Neural cell (in vitro differentiated cells): ENCODE data around the gene PDC. TPM values are rescaled to one million over a fixed set of nuclear protein-coding genes. Genes with fewer than 3 reads are reported as not detected.
A peak's percentile ranks its signal among the peaks of the same experiment; 100 is the strongest.
"Not testable (repeated sequence)": the region's sequence is repeated elsewhere in the genome, so short reads cannot be mapped to it uniquely, and the experiment has no call there.

Experiments
- H2AFZ ChIP-seq: fragments of 200-600, 300-800 bp; sonication (generic), shearing (Covaris generic); 2 replicates; pipeline ENCODE4 v1.6.0; 2014; ENCODE audit warnings: low read depth, mild to moderate bottlenecking, antibody characterized with exemption, low read length, moderate library complexity
- H3F3A ChIP-seq: fragments of 200-600 bp; shearing (Covaris generic); 2 replicates; pipeline ENCODE4 v1.6.1; 2016; ENCODE audit warnings: mild to moderate bottlenecking, moderate library complexity, mixed read lengths, antibody characterized with exemption, low read length; ENCODE audit not compliant: insufficient read depth, poor library complexity, severe bottlenecking
- H3K27ac ChIP-seq: fragments of 200-600, 300-800 bp; sonication (generic), shearing (Covaris generic); 2 replicates; pipeline ENCODE4 v1.5.1; 2014; ENCODE audit warnings: mild to moderate bottlenecking, low read length, moderate library complexity
- H3K27me3 ChIP-seq: fragments of 300-800, 200-600 bp; sonication (generic), shearing (Covaris generic); 2 replicates; pipeline ENCODE4 v1.6.0; 2014; ENCODE audit warnings: mild to moderate bottlenecking, low read depth, low read length, moderate library complexity; ENCODE audit not compliant: insufficient read depth
- H3K36me3 ChIP-seq: fragments of 300-800, 200-600 bp; sonication (generic), shearing (Covaris generic); 2 replicates; pipeline ENCODE4 v1.5.1; 2014; ENCODE audit warnings: mild to moderate bottlenecking, antibody characterized with exemption, low read length, moderate library complexity; ENCODE audit not compliant: insufficient read depth
- H3K4me2 ChIP-seq: fragments of 300-800, 200-600 bp; sonication (generic), shearing (Covaris generic); 2 replicates; pipeline ENCODE4 v1.6.0; 2014; ENCODE audit warnings: mild to moderate bottlenecking, low read length
- H3K4me3 ChIP-seq: fragments of 300-800, 200-600 bp; sonication (generic), shearing (Covaris generic); 2 replicates; pipeline ENCODE4 v1.5.1; 2014; ENCODE audit warnings: mild to moderate bottlenecking, low read length, moderate library complexity
- H3K79me2 ChIP-seq: fragments of 200-600 bp; shearing (Covaris generic); replicated peaks from 2 replicates; pipeline ENCODE4 v1.6.0; 2014; ENCODE audit warnings: mild to moderate bottlenecking, low read length, moderate library complexity; ENCODE audit not compliant: insufficient read depth
- H3K9ac ChIP-seq: fragments of 300-800, 200-600 bp; sonication (generic), shearing (Covaris generic); 2 replicates; pipeline ENCODE4 v1.6.1; 2016; ENCODE audit warnings: mild to moderate bottlenecking, low read length, mixed read lengths
- H3K9me2 ChIP-seq: fragments of 200-600 bp; shearing (Covaris generic); 2 replicates; pipeline ENCODE4 v1.6.1; 2016; ENCODE audit warnings: mild to moderate bottlenecking, low read length, mixed read lengths; ENCODE audit not compliant: insufficient read depth
- H3K9me3 ChIP-seq: fragments of 200-600, 300-800 bp; sonication (generic), shearing (Covaris generic); 2 replicates; pipeline ENCODE4 v1.6.1; 2016; ENCODE audit warnings: mild to moderate bottlenecking, mixed run types, low read length, moderate library complexity, mixed read lengths
- H4K20me1 ChIP-seq: fragments of 200-600 bp; shearing (Covaris generic); 2 replicates; pipeline ENCODE4 v1.6.1; 2016; ENCODE audit warnings: mild to moderate bottlenecking, mixed run types; ENCODE audit not compliant: insufficient read depth
- CTCF ChIP-seq: fragments of 450-650 bp; IDR thresholded peaks from 2 replicates; pipeline ENCODE4 v1.5.1; 2014; ENCODE audit warnings: antibody characterized with exemption, mild to moderate bottlenecking, moderate library complexity; ENCODE audit not compliant: poor library complexity, severe bottlenecking
- EP300 ChIP-seq: fragments of 450-650 bp; conservative IDR thresholded peaks from 2 replicates; pipeline ENCODE4 v1.6.1; 2014; ENCODE audit warnings: antibody characterized with exemption, mild to moderate bottlenecking, moderate library complexity; ENCODE audit not compliant: poor library complexity, severe bottlenecking
- EZH2 ChIP-seq: fragments of 200-600, 300-800 bp; shearing (Covaris generic), sonication (generic); IDR thresholded peaks from 2 replicates; pipeline ENCODE4 v1.6.1; 2014; ENCODE audit warnings: antibody characterized with exemption, low read length, borderline replicate concordance, mild to moderate bottlenecking; ENCODE audit not compliant: insufficient read depth, poor library complexity, severe bottlenecking
- MXI1 ChIP-seq: fragments of 450-650 bp; conservative IDR thresholded peaks from 2 replicates; pipeline ENCODE4 v1.6.1; 2014; ENCODE audit warnings: antibody characterized with exemption, mild to moderate bottlenecking; ENCODE audit not compliant: poor library complexity, severe bottlenecking
- POLR2AphosphoS5 ChIP-seq: IDR thresholded peaks from 2 replicates; pipeline ENCODE4 v1.6.1; 2012
- RAD21 ChIP-seq: fragments of 450-650 bp; conservative IDR thresholded peaks from 2 replicates; pipeline ENCODE4 v1.6.1; 2014; ENCODE audit warnings: antibody characterized with exemption, mild to moderate bottlenecking, moderate library complexity
- REST ChIP-seq: IDR thresholded peaks from 2 replicates; pipeline ENCODE4 v1.6.1; 2012; ENCODE audit warnings: borderline replicate concordance
- SMC3 ChIP-seq: fragments of 450-650 bp; conservative IDR thresholded peaks from 2 replicates; pipeline ENCODE4 v1.6.1; 2014; ENCODE audit warnings: antibody characterized with exemption, mild to moderate bottlenecking, moderate library complexity; ENCODE audit not compliant: poor library complexity
- TAF1 ChIP-seq: IDR thresholded peaks from 2 replicates; pipeline ENCODE4 v1.6.1; 2012; ENCODE audit warnings: low read depth
- polyA plus RNA-seq: library from polyadenylated mRNA; depleted of rRNA; stranded (reverse); fragments of >200 nt; gene quantifications from 2 replicates; pipeline ENCODE4 v1.2.3, GENCODE V29; 2014

PDC gene
- polyA plus RNA-seq, 1 donor from 2014 or later: not detected

DNA sequence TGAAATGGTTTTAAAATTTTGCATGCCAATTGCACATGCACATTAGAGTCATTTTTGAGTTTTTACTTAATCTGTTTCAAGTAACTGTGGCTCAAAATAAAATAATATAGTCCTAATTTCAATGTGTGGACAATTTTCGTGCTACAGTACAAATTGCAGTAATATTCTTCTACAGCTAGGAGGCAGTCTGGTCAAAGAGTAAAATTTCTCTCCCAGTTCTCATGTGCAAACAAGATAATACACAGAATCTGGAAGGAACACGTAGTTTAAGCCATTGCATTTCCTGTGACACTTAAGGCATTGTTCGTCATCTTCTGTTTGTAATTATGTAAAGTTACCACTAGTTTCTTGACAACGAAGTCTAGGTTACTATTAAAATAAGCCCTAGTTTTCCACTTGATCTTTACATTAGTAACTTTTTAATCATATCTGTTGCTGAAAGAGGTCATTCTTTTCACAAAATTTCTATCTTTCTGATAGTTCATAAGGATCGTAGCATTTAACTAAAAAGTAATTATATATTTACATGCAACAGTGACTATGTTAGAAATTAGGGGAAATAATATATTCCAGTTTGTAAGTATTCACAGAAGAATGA lies 56.4 kb downstream of the PDC start:
- H3K79me2 ChIP-seq: no peaks in the 10 kb centered on the region
- peaks cover 4% of the 10 kb centered on the region for H3K36me3 ChIP-seq
- no peak overlapping the region for H3K9ac ChIP-seq
- H3K9me3 ChIP-seq: no peaks in the 10 kb centered on the region
- H3K27ac ChIP-seq: no peak overlapping the region
- no peak overlapping the region for H2AFZ ChIP-seq
- TF ChIP-seq EP300 (no peak), POLR2AphosphoS5 (no peak), EZH2 (no peak), RAD21 (peak; percentile 68), SMC3 (peak; percentile 67), CTCF (peak; percentile 70), REST (no peak)
- no peak overlapping the region for H3K4me2 ChIP-seq
- no peaks in the 10 kb centered on the region for H3K9me2 ChIP-seq
- no peaks in the 10 kb centered on the region for H3F3A ChIP-seq
- no peaks in the 10 kb centered on the region for H4K20me1 ChIP-seq
- H3K27me3 ChIP-seq: no peaks in the 10 kb centered on the region
- no peak overlapping the region for H3K4me3 ChIP-seq

DNA sequence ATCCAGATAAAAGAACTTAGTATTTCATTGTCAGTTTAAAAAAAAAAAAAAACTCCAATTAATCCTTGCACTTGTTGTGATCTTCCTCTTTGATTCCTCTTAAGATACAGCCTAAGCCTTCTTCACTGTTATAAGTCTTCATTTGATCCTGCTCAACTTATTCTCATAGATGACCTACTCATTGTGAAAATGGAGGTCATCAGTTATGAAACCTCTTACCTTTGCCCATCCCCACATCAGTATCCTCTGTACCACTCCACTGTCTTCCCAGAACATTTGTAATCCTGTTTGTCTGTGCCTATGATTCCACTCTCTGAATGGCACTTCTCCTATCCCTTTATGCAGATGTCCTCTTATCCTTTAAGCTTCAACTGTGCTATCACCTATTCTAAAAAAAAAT lies 57.3 kb downstream of the PDC start:
- H3K9me2 ChIP-seq: no peaks in the 10 kb centered on the region
- no peak for TF ChIP-seq CTCF
- no peak for TF ChIP-seq SMC3
- TF ChIP-seq EP300: no peak
- no peak for TF ChIP-seq TAF1
- TF ChIP-seq REST: no peak
- TF ChIP-seq POLR2AphosphoS5: no peak
- no peak for TF ChIP-seq RAD21
- TF ChIP-seq EZH2: no peak
- TF ChIP-seq MXI1: no peak
- H3K4me2 ChIP-seq: no peak overlapping the region
- no peak overlapping the region for H2AFZ ChIP-seq
- H4K20me1 ChIP-seq: no peaks in the 10 kb centered on the region
- H3K9me3 ChIP-seq: no peaks in the 10 kb centered on the region
- H3K9ac ChIP-seq: no peak overlapping the region
- no peaks in the 10 kb centered on the region for H3F3A ChIP-seq
- H3K36me3 ChIP-seq: peaks cover 4% of the 10 kb centered on the region
- H3K79me2 ChIP-seq: no peaks in the 10 kb centered on the region
- H3K4me3 ChIP-seq: no peak overlapping the region
- no peak overlapping the region for H3K27ac ChIP-seq
- H3K27me3 ChIP-seq: no peaks in the 10 kb centered on the region

DNA sequence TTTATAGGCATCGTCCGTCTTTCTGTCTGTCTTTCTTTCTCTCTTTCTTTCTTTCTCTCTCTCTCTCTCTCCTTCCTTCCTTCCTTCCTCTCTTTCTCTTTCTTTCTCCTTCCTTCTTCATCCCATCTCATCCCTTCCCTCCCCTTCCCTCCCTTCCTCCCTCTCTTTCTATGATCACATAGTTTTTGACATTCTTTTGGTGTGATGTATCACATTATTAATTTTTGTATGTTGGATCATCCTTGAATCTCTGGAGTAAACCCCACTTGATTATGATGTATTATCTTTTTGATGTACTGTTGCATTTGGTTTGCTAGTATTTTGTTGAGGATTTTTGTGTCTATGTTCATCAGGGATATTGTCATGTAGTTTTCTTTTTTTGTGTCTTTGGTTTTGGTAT lies 59.5 kb downstream of the PDC start:
- not testable (repeated sequence) for H3K27me3 ChIP-seq, H3F3A ChIP-seq, H3K36me3 ChIP-seq, H3K4me2 ChIP-seq, H3K9me2 ChIP-seq, H3K9ac ChIP-seq, H3K9me3 ChIP-seq, H3K79me2 ChIP-seq, H3K27ac ChIP-seq, H2AFZ ChIP-seq, H3K4me3 ChIP-seq, H4K20me1 ChIP-seq
